Hippocampal formation (tissue), 2 donors: ENCODE results near the gene PDE4D.
"Not testable (repeated sequence)": the region's sequence is repeated elsewhere in the genome, so short reads cannot be mapped to it uniquely, and the experiment has no call there.

Experiments used
- DNase-seq, 2 donors: peaks; one replicate each; lab custom pipeline; 2025; lab: John Stamatoyannopoulos, UW

Gene PDE4D

GRCh38 chr5:59768152-59769040 is 125.1 kb downstream of the PDE4D start:
- peak; percentile 12 to 24 for DNase-seq

DNA sequence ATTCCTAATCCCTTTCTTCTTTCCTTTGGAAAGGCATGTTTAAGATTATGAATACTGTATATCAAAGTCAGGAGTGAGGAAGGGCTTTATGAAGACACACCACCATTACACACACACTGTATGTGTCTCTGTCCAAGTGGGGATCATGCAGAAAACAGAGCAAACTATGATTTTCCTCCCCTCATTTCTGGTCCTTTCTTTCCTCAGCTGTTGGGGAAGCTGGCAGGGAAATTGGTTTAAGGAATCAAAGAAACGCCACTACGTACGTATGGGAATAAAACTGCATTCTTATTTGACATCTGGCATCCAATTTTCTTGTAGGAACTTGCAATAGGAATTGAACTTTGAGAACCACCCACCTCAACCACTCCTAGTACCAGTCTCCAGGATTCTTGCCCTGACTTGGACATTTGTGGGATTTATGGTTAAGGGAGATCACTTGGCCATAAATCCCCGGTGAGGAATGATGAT is 125.8 kb downstream of the PDE4D start:
- no peak for DNase-seq

- no peak for DNase-seq
Observed at GRCh38 chr5:59767211-59767605, 126.3 kb downstream of the PDE4D start.

DNA sequence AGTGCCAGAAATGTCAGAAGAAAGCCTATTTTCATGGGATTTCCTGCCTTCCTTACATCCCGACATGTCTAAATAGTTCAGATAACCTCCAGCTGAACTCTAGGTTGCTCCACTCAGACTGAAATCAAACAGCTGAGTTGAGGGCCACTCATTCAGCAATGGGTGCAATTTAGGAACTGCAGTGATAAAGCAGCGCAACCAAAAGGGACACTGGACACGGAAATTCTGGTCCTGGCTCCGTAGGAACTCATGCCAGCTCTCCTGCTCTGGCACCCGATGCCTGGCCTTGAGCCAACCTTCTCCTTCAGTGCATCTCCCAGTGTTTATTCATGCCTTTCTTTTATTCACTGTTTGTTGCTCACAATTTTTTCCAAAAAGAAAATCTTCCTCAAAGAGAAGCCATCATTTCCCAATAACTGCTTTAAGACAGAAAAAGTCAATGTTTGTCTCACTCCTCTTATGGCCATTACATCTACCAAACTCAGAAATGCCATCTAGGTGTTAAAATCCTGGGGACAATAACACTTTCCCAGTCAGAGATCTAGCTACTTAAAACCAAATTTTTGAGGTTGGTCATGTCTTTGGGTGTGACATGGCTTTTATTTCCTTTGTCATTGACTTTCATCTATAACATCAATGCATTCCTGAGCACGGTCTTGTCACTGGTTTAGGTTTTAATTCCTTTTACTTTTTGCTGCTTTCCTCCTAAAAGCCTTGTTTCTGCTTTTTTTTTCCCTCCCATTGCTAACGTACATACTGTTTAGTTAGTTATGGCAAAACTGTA is 126.9 kb downstream of the PDE4D start:
- DNase-seq, result no peak

- DNase-seq, result no peak
Observed at GRCh38 chr5:59765446-59765845, 128.1 kb downstream of the PDE4D start.

GRCh38 chr5:59764361-59764760 is 129.2 kb downstream of the PDE4D start:
- DNase-seq, result no peak

- no peak for DNase-seq
Observed at GRCh38 chr5:59763541-59763940, 130.0 kb downstream of the PDE4D start.

- not testable (repeated sequence) for DNase-seq
Observed at GRCh38 chr5:59762232-59762631, 131.3 kb downstream of the PDE4D start.

GRCh38 chr5:59760785-59761348 is 132.7 kb downstream of the PDE4D start:
- no peak for DNase-seq

GRCh38 chr5:59759600-59760351 is 133.8 kb downstream of the PDE4D start:
- DNase-seq, result no peak

DNA sequence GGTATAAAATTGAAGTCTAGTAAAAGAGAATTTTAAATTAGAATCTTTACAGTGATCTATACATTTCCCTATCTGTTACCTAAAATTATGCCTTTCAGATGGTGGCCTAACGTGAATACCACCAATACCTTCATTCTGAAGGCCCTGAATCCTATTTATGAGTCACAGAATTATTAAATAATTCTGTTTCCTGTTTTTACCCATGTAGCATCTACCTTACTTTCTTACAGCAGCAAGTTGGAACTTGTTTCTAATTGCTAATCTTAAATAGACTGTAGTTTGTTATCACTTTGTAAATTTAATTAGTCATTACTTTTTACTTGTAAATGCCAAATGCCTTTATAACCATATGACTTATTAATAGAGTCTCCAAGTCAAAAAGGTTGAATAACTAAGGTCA is 135.0 kb downstream of the PDE4D start:
- no peak for DNase-seq

DNA sequence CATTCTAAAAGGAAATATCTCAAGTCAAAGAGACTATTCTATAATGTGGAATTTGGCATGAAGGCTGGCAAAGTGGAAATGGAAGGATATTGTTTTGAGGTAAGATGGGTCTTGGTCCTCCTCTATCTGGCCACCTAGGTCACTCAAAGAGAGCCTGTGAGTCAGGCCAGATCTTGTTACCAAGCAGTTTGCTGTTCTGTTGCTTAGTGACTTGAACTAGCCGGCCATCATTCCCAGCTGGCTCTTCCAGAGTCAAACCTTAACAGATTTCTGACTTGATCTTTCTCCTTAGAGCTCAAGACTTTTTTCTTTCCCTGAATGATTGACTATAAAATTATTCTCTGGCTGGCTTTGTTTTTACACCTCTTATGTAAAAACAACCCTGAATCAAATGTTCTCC is 136.1 kb downstream of the PDE4D start:
- DNase-seq, result no peak

DNA sequence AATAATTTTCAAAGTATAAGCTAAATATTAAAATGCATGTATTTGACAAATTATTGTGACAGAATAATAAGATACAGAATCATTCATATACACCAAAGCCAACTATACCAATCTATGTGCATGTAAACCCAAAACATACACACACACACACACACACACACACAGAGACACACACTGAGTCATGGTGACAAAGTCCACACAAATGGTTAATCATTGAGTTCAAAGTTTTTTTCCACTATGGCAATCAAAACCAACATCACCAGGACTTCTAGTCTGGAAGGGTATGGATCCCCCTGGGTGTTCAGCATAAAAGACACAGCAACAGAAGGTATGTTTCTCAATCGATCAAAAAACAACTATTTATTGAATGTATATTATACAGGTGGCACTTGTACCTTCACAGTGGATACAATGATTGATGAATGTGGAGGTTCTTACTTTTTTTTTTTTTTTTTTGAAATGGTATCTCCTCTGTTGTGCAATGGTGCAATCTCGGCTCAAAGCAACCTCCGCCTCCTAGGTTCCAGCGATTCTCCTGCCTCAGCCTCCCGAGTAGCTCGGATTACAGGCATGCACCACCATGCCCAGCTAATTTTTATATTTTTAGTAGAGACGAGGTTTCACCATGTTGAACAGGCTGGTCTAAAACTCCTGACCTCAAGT is 137.0 kb downstream of the PDE4D start:
- DNase-seq, result no peak

GRCh38 chr5:59755476-59755875 is 138.1 kb downstream of the PDE4D start:
- DNase-seq, result no peak

- no peak for DNase-seq
Observed at GRCh38 chr5:59753599-59753998, 139.9 kb downstream of the PDE4D start.

- no peak for DNase-seq
Observed at GRCh38 chr5:59749782-59750520, 143.6 kb downstream of the PDE4D start.

DNA sequence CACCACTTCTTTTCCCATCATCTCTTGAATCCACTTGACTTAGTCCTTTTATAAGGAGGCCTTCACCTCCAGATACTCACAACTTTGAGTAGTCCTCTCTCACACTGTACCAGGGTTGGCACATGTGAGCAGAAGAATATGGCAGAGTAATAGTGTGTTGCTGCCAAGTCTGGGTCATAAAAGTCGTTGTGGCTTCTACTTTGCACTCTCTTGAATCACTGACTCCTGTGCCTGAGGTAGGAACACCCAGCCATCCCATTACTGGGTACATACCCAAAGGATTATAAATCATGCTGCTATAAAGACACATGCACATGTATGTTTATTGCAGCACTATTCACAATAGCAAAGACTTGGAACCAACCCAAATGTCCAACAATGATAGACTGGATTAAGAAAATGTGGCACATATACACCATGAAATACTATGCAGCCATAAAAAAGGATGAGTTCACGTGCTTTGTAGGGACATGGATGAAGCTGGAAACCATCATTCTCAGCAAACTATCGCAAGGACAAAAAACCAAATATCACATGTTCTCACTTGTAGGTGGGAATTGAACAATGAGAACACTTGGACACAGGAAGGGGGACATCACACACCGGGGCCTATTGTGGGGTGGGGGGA is 145.4 kb downstream of the PDE4D start:
- not testable (repeated sequence) for DNase-seq

- no peak for DNase-seq
Observed at GRCh38 chr5:59746241-59746765, 147.2 kb downstream of the PDE4D start.

DNA sequence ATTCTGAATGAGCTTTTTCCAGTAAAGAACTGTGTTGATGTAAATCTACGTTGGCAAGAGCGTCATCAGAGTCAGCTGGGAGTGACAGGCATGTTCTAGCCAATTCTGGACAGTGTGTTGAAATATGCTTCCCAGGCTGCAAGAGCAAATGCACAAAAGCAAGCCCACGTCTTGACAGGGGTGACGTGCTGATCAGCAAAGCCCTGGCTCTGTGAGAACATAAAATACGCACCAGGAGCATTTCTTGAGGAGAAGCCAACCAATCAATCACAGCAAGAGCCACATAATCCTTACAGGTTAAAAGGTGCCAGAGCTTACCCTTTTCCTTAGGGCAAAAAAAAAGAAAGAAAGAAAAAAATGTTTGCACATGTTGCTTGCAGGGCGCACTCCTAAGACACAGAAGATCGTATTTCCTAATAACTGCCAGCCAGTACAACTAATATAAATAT is 148.1 kb downstream of the PDE4D start:
- DNase-seq, result no peak

- DNase-seq, result no peak
Observed at GRCh38 chr5:59744531-59744992, 149.0 kb downstream of the PDE4D start.
